AG09319 (cell line): ENCODE data around the gene CRYGN.

Experiments used
- DNase-seq: peaks from one replicate; pipeline ENCODE4 v3.0.0-alpha.2; 2010; ENCODE audit warnings: low read depth; ENCODE audit errors: extremely low read depth
- TF ChIP-seq, protein P1 (sequence below): IDR thresholded peaks from 2 replicates; pipeline ENCODE4 v1.5.1; 2011; ENCODE audit warnings: low read depth, mild to moderate bottlenecking, inconsistent platforms, low read length, moderate library complexity

CRYGN gene

GRCh38 chr7:151388430-151388829 is 51.5 kb downstream of the CRYGN start:
- TF ChIP-seq, protein P1, sequence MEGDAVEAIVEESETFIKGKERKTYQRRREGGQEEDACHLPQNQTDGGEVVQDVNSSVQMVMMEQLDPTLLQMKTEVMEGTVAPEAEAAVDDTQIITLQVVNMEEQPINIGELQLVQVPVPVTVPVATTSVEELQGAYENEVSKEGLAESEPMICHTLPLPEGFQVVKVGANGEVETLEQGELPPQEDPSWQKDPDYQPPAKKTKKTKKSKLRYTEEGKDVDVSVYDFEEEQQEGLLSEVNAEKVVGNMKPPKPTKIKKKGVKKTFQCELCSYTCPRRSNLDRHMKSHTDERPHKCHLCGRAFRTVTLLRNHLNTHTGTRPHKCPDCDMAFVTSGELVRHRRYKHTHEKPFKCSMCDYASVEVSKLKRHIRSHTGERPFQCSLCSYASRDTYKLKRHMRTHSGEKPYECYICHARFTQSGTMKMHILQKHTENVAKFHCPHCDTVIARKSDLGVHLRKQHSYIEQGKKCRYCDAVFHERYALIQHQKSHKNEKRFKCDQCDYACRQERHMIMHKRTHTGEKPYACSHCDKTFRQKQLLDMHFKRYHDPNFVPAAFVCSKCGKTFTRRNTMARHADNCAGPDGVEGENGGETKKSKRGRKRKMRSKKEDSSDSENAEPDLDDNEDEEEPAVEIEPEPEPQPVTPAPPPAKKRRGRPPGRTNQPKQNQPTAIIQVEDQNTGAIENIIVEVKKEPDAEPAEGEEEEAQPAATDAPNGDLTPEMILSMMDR = no peak

DNA sequence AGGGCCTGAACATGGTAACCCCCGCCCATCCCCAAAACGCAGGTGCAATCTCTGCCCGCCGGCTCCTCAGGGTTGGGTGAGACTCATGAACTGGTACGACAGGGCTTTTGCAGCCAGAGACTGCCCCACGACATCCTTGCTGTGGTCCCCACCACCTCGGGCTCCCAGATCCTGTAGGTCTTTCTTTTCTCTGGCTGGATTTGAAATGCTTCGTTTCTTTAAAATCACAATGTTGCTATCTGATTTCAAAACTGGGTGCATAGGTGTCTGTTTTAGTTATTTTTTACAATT is 52.0 kb downstream of the CRYGN start:
- TF ChIP-seq, protein P1 = no peak
- no peak for DNase-seq

More at GRCh38 chr7:151388430-151388829, 51.5 kb downstream of the CRYGN start:
- DNase-seq = no peak

GRCh38 chr7:151387161-151388006 is 52.6 kb downstream of the CRYGN start:
- TF ChIP-seq, protein P1 = no peak
- DNase-seq = no peak

GRCh38 chr7:151386301-151387160 is 53.4 kb downstream of the CRYGN start:
- TF ChIP-seq, protein P1 = no peak
- no peak for DNase-seq

DNA sequence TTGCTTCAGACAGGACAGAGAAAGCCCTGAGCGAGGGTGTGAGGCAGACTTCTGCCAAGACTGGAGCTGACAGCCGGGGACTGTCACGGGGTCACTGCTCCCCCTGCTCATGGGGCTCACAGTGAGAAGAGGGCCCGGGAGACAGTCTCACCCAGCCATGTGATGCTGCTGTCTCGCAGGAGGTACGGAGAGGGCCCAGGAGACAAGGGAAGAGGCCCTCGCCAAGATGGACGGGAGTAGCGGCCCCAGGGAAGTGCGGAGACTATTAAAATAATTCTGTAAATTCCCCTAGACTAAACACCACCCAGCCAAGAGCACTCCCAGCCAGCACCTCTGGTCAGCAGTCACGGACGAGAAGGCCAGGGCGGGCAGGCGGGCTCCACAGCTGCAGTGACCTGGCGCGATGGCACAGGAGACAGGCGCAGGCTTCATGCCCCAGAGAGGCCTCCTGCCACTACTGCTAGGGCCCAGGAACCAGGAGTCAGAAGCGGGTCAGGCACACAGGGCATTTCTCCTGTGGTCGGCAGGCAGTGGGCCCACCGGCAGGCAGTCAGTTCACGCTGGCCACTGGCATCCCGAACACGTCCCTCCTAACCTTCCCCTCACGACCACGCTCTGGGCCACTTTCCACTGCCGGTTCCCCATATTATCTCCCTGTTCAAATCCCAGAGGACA is 54.2 kb downstream of the CRYGN start:
- TF ChIP-seq, protein P1 = no peak
- no peak for DNase-seq

GRCh38 chr7:151384776-151385625 is 54.9 kb downstream of the CRYGN start:
- DNase-seq = no peak
- TF ChIP-seq, protein P1 = no peak
